CD4-positive, alpha-beta memory T cell (primary cell): ENCODE measurements around the gene SLC6A3. TPM values are rescaled to one million over a fixed set of nuclear protein-coding genes. Genes with fewer than 3 reads are reported as not detected.

ENCODE experiments used
- CTCF ChIA-PET: fragments of 350-600 bp; sonication (Branson Sonifier 250); formaldehyde crosslinking; loops from one replicate; lab custom pipeline; 2021; ENCODE audit warnings: inconsistent platforms; ENCODE audit not compliant: partially characterized antibody; lab: Charles Lee
- POLR2A ChIA-PET: fragments of 350-600 bp; sonication (Branson Sonifier 250); formaldehyde crosslinking; loops from one replicate; lab custom pipeline; 2021; ENCODE audit not compliant: partially characterized antibody; lab: Charles Lee
- DNase-seq, 5 donors: peaks; one replicate each; pipeline versions ENCODE4 v3.0.0 to v3.0.0-alpha.2; 2020 to 2022; ENCODE audit warnings: mixed read lengths in 1 of 5
- H3K27ac ChIP-seq: one replicate; pipeline ENCODE4 v1.7.0; 2013; ENCODE audit warnings: low read depth, low read length
- H3K27me3 ChIP-seq: 2 replicates; pipeline ENCODE4 v1.7.0; 2013; ENCODE audit warnings: mild to moderate bottlenecking, low read length, moderate library complexity; ENCODE audit not compliant: insufficient read depth
- H3K36me3 ChIP-seq: 2 replicates; pipeline ENCODE4 v1.7.0; 2013; ENCODE audit warnings: mild to moderate bottlenecking, low read length, moderate library complexity; ENCODE audit not compliant: insufficient read depth
- H3K4me1 ChIP-seq: 2 replicates; pipeline ENCODE4 v1.7.0; 2013; ENCODE audit warnings: mild to moderate bottlenecking, low read length, moderate library complexity; ENCODE audit not compliant: insufficient read depth
- H3K4me3 ChIP-seq, 2 donors: one replicate each; pipeline ENCODE4 v1.7.0; 2013; ENCODE audit warnings: low read length in 2 of 2, mild to moderate bottlenecking in 1 of 2
- H3K9me3 ChIP-seq, 2 donors: one replicate each; pipeline ENCODE4 v1.7.0; 2013; ENCODE audit warnings: low read length in 2 of 2, control low read depth in 1 of 2; ENCODE audit not compliant: control insufficient read depth in 1 of 2
- H3K27ac Mint-ChIP-seq, 7 donors: one replicate each; pipeline ENCODE4 v1.8.0; 2020 to 2021; ENCODE audit warnings: mixed read lengths in 7 of 7, mild to moderate bottlenecking in 6 of 7, inconsistent platforms in 3 of 7, moderate library complexity in 3 of 7
- H3K27me3 Mint-ChIP-seq, 2 donors: one replicate each; pipeline ENCODE4 v1.8.0; 2020 to 2021; ENCODE audit warnings: mixed read lengths in 2 of 2
- H3K36me3 Mint-ChIP-seq, 2 donors: one replicate each; pipeline ENCODE4 v1.8.0; 2020 to 2021; ENCODE audit warnings: mixed read lengths in 2 of 2, inconsistent platforms in 1 of 2, mild to moderate bottlenecking in 1 of 2
- H3K4me1 Mint-ChIP-seq, 4 donors: one replicate each; pipeline ENCODE4 v1.8.0; 2020 to 2021; ENCODE audit warnings: mixed read lengths in 4 of 4, mild to moderate bottlenecking in 1 of 4
- H3K4me3 Mint-ChIP-seq, 8 donors: one replicate each; pipeline ENCODE4 v1.8.0; 2020 to 2021; ENCODE audit warnings: mixed read lengths in 8 of 8, mild to moderate bottlenecking in 7 of 8, moderate library complexity in 6 of 8, inconsistent platforms in 3 of 8
- H3K9me3 Mint-ChIP-seq, 8 donors: one replicate each; pipeline ENCODE4 v1.8.0; 2020 to 2021; ENCODE audit warnings: mixed read lengths in 8 of 8, mild to moderate bottlenecking in 5 of 8, inconsistent platforms in 3 of 8, moderate library complexity in 1 of 8
- intact Hi-C: fragments of 100-400 bp; cut with micrococcal nuclease; formaldehyde crosslinking; loops from one replicate; pipeline ENCODE4 v1.15.1; 2023
- polyA plus RNA-seq, 2 donors: library from polyadenylated mRNA; unstranded; fragments of 300-500 nt; fragmentation: Illumina TruSeq; gene quantifications; one replicate each; pipeline ENCODE4 v1.2.3, GENCODE V29; 2021
- total RNA-seq, 2 experiments: library from RNA; stranded (reverse); gene quantifications; one replicate each; pipeline ENCODE4 v1.2.3, GENCODE V29; 2021

The SLC6A3 gene
- total and polyA plus RNA-seq, 4 experiments from 2014 or later = not detected

GRCh38 chr5:1352231-1353219, 92.7 kb downstream of the SLC6A3 start:
- Histone ChIP-seq H3K27me3 (no peaks in the 10 kb centered on the region), H3K4me3 (no peak overlapping the region), H3K4me1 (no peaks in the 10 kb centered on the region), H3K9me3 (no peaks in the 10 kb centered on the region), H3K36me3 (no peaks in the 10 kb centered on the region), H3K27ac (no peak overlapping the region)
- ChIA-PET CTCF (no interaction called here), POLR2A (interaction anchor here (2.3 kb wide), 1 partner anchor 34 kb away, joined by 8 read pairs; no protein-coding TSS in a partner anchor)
- peaks cover 0 to 11% of the 10 kb centered on the region in 2 donors for H3K27me3 Mint-ChIP-seq
- H3K36me3 Mint-ChIP-seq = no peaks in the 10 kb centered on the region
- no peak overlapping the region for H3K27ac Mint-ChIP-seq
- H3K4me1 Mint-ChIP-seq = peaks cover 0 to 2% (median 0%) of the 10 kb centered on the region in 4 donors
- intact Hi-C loops = no loop called here
- no peaks in the 10 kb centered on the region for H3K9me3 Mint-ChIP-seq
- H3K4me3 Mint-ChIP-seq = no peak overlapping the region
- no peak for DNase-seq

GRCh38 chr5:1351156-1351555, 94.1 kb downstream of the SLC6A3 start:
- Mint-ChIP-seq H3K27me3 (peaks cover 0 to 5% of the 10 kb centered on the region in 2 donors), H3K4me1 (peaks cover 2 to 10% (median 2%) of the 10 kb centered on the region in 4 donors), H3K9me3 (no peaks in the 10 kb centered on the region), H3K27ac (no peak overlapping the region), H3K4me3 (no peak overlapping the region), H3K36me3 (no peaks in the 10 kb centered on the region)
- no peak overlapping the region for H3K27ac ChIP-seq
- H3K4me1 ChIP-seq = peaks cover under 1% of the 10 kb centered on the region
- CTCF ChIA-PET = no interaction called here
- DNase-seq = no peak
- H3K36me3 ChIP-seq = no peaks in the 10 kb centered on the region
- H3K9me3 ChIP-seq = no peaks in the 10 kb centered on the region
- H3K4me3 ChIP-seq = no peak overlapping the region
- intact Hi-C loops = no loop called here
- POLR2A ChIA-PET = interaction anchor here (2.3 kb wide), 1 partner anchor 35 kb away, joined by 8 read pairs; no protein-coding TSS in a partner anchor
- no peaks in the 10 kb centered on the region for H3K27me3 ChIP-seq

GRCh38 chr5:1349246-1349645, 96.0 kb downstream of the SLC6A3 start:
- CTCF ChIA-PET = no interaction called here
- no peaks in the 10 kb centered on the region for H3K36me3 ChIP-seq
- POLR2A ChIA-PET = no interaction called here
- Mint-ChIP-seq H3K4me1 (peaks cover 6 to 16% (median 8%) of the 10 kb centered on the region in 4 donors), H3K9me3 (no peaks in the 10 kb centered on the region), H3K27ac (peak overlapping the region in 2 of 7 donors; percentile 47 to 52), H3K36me3 (no peaks in the 10 kb centered on the region), H3K27me3 (no peaks in the 10 kb centered on the region), H3K4me3 (no peak overlapping the region)
- H3K4me1 ChIP-seq = peaks cover 11% of the 10 kb centered on the region
- no peaks in the 10 kb centered on the region for H3K9me3 ChIP-seq
- intact Hi-C loops = loop anchor here (1.0 to 10.0 kb wide), 2 partner anchors 181 to 446 kb away; partner anchors contain the start of gene MRPL36
- no peak for DNase-seq
- no peak overlapping the region for H3K27ac ChIP-seq
- H3K4me3 ChIP-seq = no peak overlapping the region
- H3K27me3 ChIP-seq = no peaks in the 10 kb centered on the region

- Histone ChIP-seq H3K27ac (no peak overlapping the region), H3K9me3 (no peaks in the 10 kb centered on the region), H3K4me1 (peaks cover 14% of the 10 kb centered on the region), H3K27me3 (no peaks in the 10 kb centered on the region), H3K36me3 (no peaks in the 10 kb centered on the region), H3K4me3 (no peak overlapping the region)
- intact Hi-C loops = loop anchor here (1.0 to 10.0 kb wide), 2 partner anchors 181 to 446 kb away; partner anchors contain the start of gene MRPL36
- no peaks in the 10 kb centered on the region for H3K9me3 Mint-ChIP-seq
- ChIA-PET POLR2A (no interaction called here), CTCF (no interaction called here)
- H3K36me3 Mint-ChIP-seq = peaks cover 2 to 3% of the 10 kb centered on the region in 2 donors
- no peak overlapping the region for H3K4me3 Mint-ChIP-seq
- peaks cover 9 to 19% (median 12%) of the 10 kb centered on the region in 4 donors for H3K4me1 Mint-ChIP-seq
- no peak for DNase-seq
- H3K27ac Mint-ChIP-seq = peak overlapping the region in 1 of 7 donors; percentile 52
- H3K27me3 Mint-ChIP-seq = no peaks in the 10 kb centered on the region
These were observed 96.3 kb downstream of the SLC6A3 start for GRCh38 chr5:1348986-1349245.

- Histone ChIP-seq H3K4me3 (no peak overlapping the region), H3K4me1 (peaks cover 25% of the 10 kb centered on the region), H3K27ac (no peak overlapping the region), H3K36me3 (no peaks in the 10 kb centered on the region), H3K9me3 (no peaks in the 10 kb centered on the region), H3K27me3 (no peaks in the 10 kb centered on the region)
- Mint-ChIP-seq H3K4me1 (peaks cover 15 to 30% (median 21%) of the 10 kb centered on the region in 4 donors), H3K4me3 (peak overlapping the region in 3 of 8 donors; percentile 46 to 75 (median 46)), H3K36me3 (peaks cover 4 to 9% of the 10 kb centered on the region in 2 donors), H3K27ac (peak overlapping the region in 3 of 7 donors; percentile 17 to 80 (median 42)), H3K9me3 (no peaks in the 10 kb centered on the region), H3K27me3 (no peaks in the 10 kb centered on the region)
- no peak for DNase-seq
- intact Hi-C loops = loop anchor here (10.0 kb wide), 1 partner anchor 447 kb away; the partner anchor contains the start of gene MRPL36
- POLR2A ChIA-PET = no interaction called here
- CTCF ChIA-PET = interaction anchor here (1.0 to 1.4 kb wide), 2 partner anchors 15 to 32 kb away, joined by 3 read pairs; no protein-coding TSS in a partner anchor
These were observed 97.7 kb downstream of the SLC6A3 start for GRCh38 chr5:1347571-1347970.

GRCh38 chr5:1346627-1347440, 98.4 kb downstream of the SLC6A3 start:
- H3K9me3 Mint-ChIP-seq = no peaks in the 10 kb centered on the region
- CTCF ChIA-PET = interaction anchor here (1.0 to 1.4 kb wide), 2 partner anchors 15 to 33 kb away, joined by 3 read pairs; no protein-coding TSS in a partner anchor
- intact Hi-C loops = loop anchor here (10.0 kb wide), 1 partner anchor 448 kb away; the partner anchor contains the start of gene MRPL36

More at GRCh38 chr5:1346627-1347440, 98.4 kb downstream of the SLC6A3 start:
- Histone ChIP-seq H3K27me3 (no peaks in the 10 kb centered on the region), H3K36me3 (peaks cover 7% of the 10 kb centered on the region), H3K4me1 (peaks cover 25% of the 10 kb centered on the region), H3K4me3 (no peak overlapping the region), H3K27ac (no peak overlapping the region), H3K9me3 (no peaks in the 10 kb centered on the region)
- Mint-ChIP-seq H3K27ac (peak overlapping the region in 5 of 7 donors; percentile 8 to 83 (median 62)), H3K27me3 (no peaks in the 10 kb centered on the region), H3K4me3 (peak overlapping the region in 7 of 8 donors; percentile 18 to 88 (median 80)), H3K36me3 (peaks cover 4 to 10% of the 10 kb centered on the region in 2 donors), H3K4me1 (peaks cover 15 to 33% (median 25%) of the 10 kb centered on the region in 4 donors)
- no peak for DNase-seq
- POLR2A ChIA-PET = interaction anchor here (4.4 kb wide), 1 partner anchor 39 kb away, joined by 53 read pairs; no protein-coding TSS in a partner anchor
